ENCODE data around the gene HPDL.
"Not testable (repeated sequence)": the region's sequence is repeated elsewhere in the genome, so short reads cannot be mapped to it uniquely, and the experiment has no call there.

Gene HPDL

GRCh38 chr1:45326627-45327623 is at the start of gene HPDL:
TSS of gene HPDL (plus strand) at chr1:45326895. CDS start at chr1:45327149, 254 bp downstream.
- in situ Hi-C loops (cut with MboI; ENCODE audit: low sequenced_read_pairs), result no loop called here

- in situ Hi-C loops (cut with MboI; ENCODE audit: low sequenced_read_pairs), result no loop called here
These were observed 44.3 kb upstream of the HPDL start for GRCh38 chr1:45282351-45282750.

GRCh38 chr1:45284858-45285257 is 41.8 kb upstream of the HPDL start:
- in situ Hi-C loops (cut with MboI; ENCODE audit: low sequenced_read_pairs), result not testable (repeated sequence)

- in situ Hi-C loops (cut with MboI; ENCODE audit: low sequenced_read_pairs), result not testable (repeated sequence)
These were observed 40.2 kb upstream of the HPDL start for GRCh38 chr1:45286521-45286920.

- in situ Hi-C loops (cut with MboI; ENCODE audit: low sequenced_read_pairs), result not testable (repeated sequence)
These were observed 35.7 kb upstream of the HPDL start for GRCh38 chr1:45291002-45291401.

- in situ Hi-C loops (cut with MboI; ENCODE audit: low sequenced_read_pairs), result no loop called here
These were observed 35.0 kb upstream of the HPDL start for GRCh38 chr1:45291716-45292115.

- in situ Hi-C loops (cut with MboI; ENCODE audit: low sequenced_read_pairs), result no loop called here
These were observed 28.9 kb upstream of the HPDL start for GRCh38 chr1:45297666-45298356.

GRCh38 chr1:45299296-45299695 is 27.4 kb upstream of the HPDL start:
- in situ Hi-C loops (cut with MboI; ENCODE audit: low sequenced_read_pairs), result no loop called here

- in situ Hi-C loops (cut with MboI; ENCODE audit: low sequenced_read_pairs), result no loop called here
These were observed 26.6 kb upstream of the HPDL start for GRCh38 chr1:45299981-45300668.

GRCh38 chr1:45300669-45300997 is 26.1 kb upstream of the HPDL start:
- in situ Hi-C loops (cut with MboI; ENCODE audit: low sequenced_read_pairs), result no loop called here

GRCh38 chr1:45302505-45303150 is 24.1 kb upstream of the HPDL start:
- in situ Hi-C loops (cut with MboI; ENCODE audit: low sequenced_read_pairs), result no loop called here

- in situ Hi-C loops (cut with MboI; ENCODE audit: low sequenced_read_pairs), result no loop called here
These were observed 23.0 kb upstream of the HPDL start for GRCh38 chr1:45303520-45304310.

GRCh38 chr1:45304311-45305081 is 22.2 kb upstream of the HPDL start:
- in situ Hi-C loops (cut with MboI; ENCODE audit: low sequenced_read_pairs), result no loop called here

- in situ Hi-C loops (cut with MboI; ENCODE audit: low sequenced_read_pairs), result no loop called here
These were observed 21.5 kb upstream of the HPDL start for GRCh38 chr1:45305231-45305630.

- in situ Hi-C loops (cut with MboI; ENCODE audit: low sequenced_read_pairs), result no loop called here
These were observed 20.4 kb upstream of the HPDL start for GRCh38 chr1:45306319-45306718.

- in situ Hi-C loops (cut with MboI; ENCODE audit: low sequenced_read_pairs), result no loop called here
These were observed 19.8 kb upstream of the HPDL start for GRCh38 chr1:45306905-45307304.

- in situ Hi-C loops (cut with MboI; ENCODE audit: low sequenced_read_pairs), result no loop called here
These were observed 12.4 kb upstream of the HPDL start for GRCh38 chr1:45314266-45314665.

- in situ Hi-C loops (cut with MboI; ENCODE audit: low sequenced_read_pairs), result no loop called here
These were observed 9.5 kb upstream of the HPDL start for GRCh38 chr1:45317166-45317565.

GRCh38 chr1:45319761-45320160 is 6.9 kb upstream of the HPDL start:
- in situ Hi-C loops (cut with MboI; ENCODE audit: low sequenced_read_pairs), result no loop called here

Measured in hTERT RPE-1 (cell line).